Neural cell (in vitro differentiated cells): Measurements from ENCODE around the gene LAMA5. TPM values are rescaled to one million over a fixed set of nuclear protein-coding genes. Genes with fewer than 3 reads are reported as not detected.

Experiments
- H2AFZ ChIP-seq: fragments of 200-600, 300-800 bp; sonication (generic), shearing (Covaris generic); 2 replicates; pipeline ENCODE4 v1.6.0; 2014; ENCODE audit warnings: low read depth, mild to moderate bottlenecking, antibody characterized with exemption, low read length, moderate library complexity
- H3F3A ChIP-seq: fragments of 200-600 bp; shearing (Covaris generic); 2 replicates; pipeline ENCODE4 v1.6.1; 2016; ENCODE audit warnings: mild to moderate bottlenecking, moderate library complexity, mixed read lengths, antibody characterized with exemption, low read length; ENCODE audit not compliant: insufficient read depth, poor library complexity, severe bottlenecking
- H3K27ac ChIP-seq: fragments of 200-600, 300-800 bp; sonication (generic), shearing (Covaris generic); 2 replicates; pipeline ENCODE4 v1.5.1; 2014; ENCODE audit warnings: mild to moderate bottlenecking, low read length, moderate library complexity
- H3K27me3 ChIP-seq: fragments of 300-800, 200-600 bp; sonication (generic), shearing (Covaris generic); 2 replicates; pipeline ENCODE4 v1.6.0; 2014; ENCODE audit warnings: mild to moderate bottlenecking, low read depth, low read length, moderate library complexity; ENCODE audit not compliant: insufficient read depth
- H3K36me3 ChIP-seq: fragments of 300-800, 200-600 bp; sonication (generic), shearing (Covaris generic); 2 replicates; pipeline ENCODE4 v1.5.1; 2014; ENCODE audit warnings: mild to moderate bottlenecking, antibody characterized with exemption, low read length, moderate library complexity; ENCODE audit not compliant: insufficient read depth
- H3K4me2 ChIP-seq: fragments of 300-800, 200-600 bp; sonication (generic), shearing (Covaris generic); 2 replicates; pipeline ENCODE4 v1.6.0; 2014; ENCODE audit warnings: mild to moderate bottlenecking, low read length
- H3K4me3 ChIP-seq: fragments of 300-800, 200-600 bp; sonication (generic), shearing (Covaris generic); 2 replicates; pipeline ENCODE4 v1.5.1; 2014; ENCODE audit warnings: mild to moderate bottlenecking, low read length, moderate library complexity
- H3K79me2 ChIP-seq: fragments of 200-600 bp; shearing (Covaris generic); replicated peaks from 2 replicates; pipeline ENCODE4 v1.6.0; 2014; ENCODE audit warnings: mild to moderate bottlenecking, low read length, moderate library complexity; ENCODE audit not compliant: insufficient read depth
- H3K9ac ChIP-seq: fragments of 300-800, 200-600 bp; sonication (generic), shearing (Covaris generic); 2 replicates; pipeline ENCODE4 v1.6.1; 2016; ENCODE audit warnings: mild to moderate bottlenecking, low read length, mixed read lengths
- H3K9me2 ChIP-seq: fragments of 200-600 bp; shearing (Covaris generic); 2 replicates; pipeline ENCODE4 v1.6.1; 2016; ENCODE audit warnings: mild to moderate bottlenecking, low read length, mixed read lengths; ENCODE audit not compliant: insufficient read depth
- H3K9me3 ChIP-seq: fragments of 200-600, 300-800 bp; sonication (generic), shearing (Covaris generic); 2 replicates; pipeline ENCODE4 v1.6.1; 2016; ENCODE audit warnings: mild to moderate bottlenecking, mixed run types, low read length, moderate library complexity, mixed read lengths
- H4K20me1 ChIP-seq: fragments of 200-600 bp; shearing (Covaris generic); 2 replicates; pipeline ENCODE4 v1.6.1; 2016; ENCODE audit warnings: mild to moderate bottlenecking, mixed run types; ENCODE audit not compliant: insufficient read depth
- EP300 ChIP-seq: fragments of 450-650 bp; conservative IDR thresholded peaks from 2 replicates; pipeline ENCODE4 v1.6.1; 2014; ENCODE audit warnings: antibody characterized with exemption, mild to moderate bottlenecking, moderate library complexity; ENCODE audit not compliant: poor library complexity, severe bottlenecking
- EZH2 ChIP-seq: fragments of 200-600, 300-800 bp; shearing (Covaris generic), sonication (generic); IDR thresholded peaks from 2 replicates; pipeline ENCODE4 v1.6.1; 2014; ENCODE audit warnings: antibody characterized with exemption, low read length, borderline replicate concordance, mild to moderate bottlenecking; ENCODE audit not compliant: insufficient read depth, poor library complexity, severe bottlenecking
- MXI1 ChIP-seq: fragments of 450-650 bp; conservative IDR thresholded peaks from 2 replicates; pipeline ENCODE4 v1.6.1; 2014; ENCODE audit warnings: antibody characterized with exemption, mild to moderate bottlenecking; ENCODE audit not compliant: poor library complexity, severe bottlenecking
- POLR2AphosphoS5 ChIP-seq: IDR thresholded peaks from 2 replicates; pipeline ENCODE4 v1.6.1; 2012
- RAD21 ChIP-seq: fragments of 450-650 bp; conservative IDR thresholded peaks from 2 replicates; pipeline ENCODE4 v1.6.1; 2014; ENCODE audit warnings: antibody characterized with exemption, mild to moderate bottlenecking, moderate library complexity
- SMC3 ChIP-seq: fragments of 450-650 bp; conservative IDR thresholded peaks from 2 replicates; pipeline ENCODE4 v1.6.1; 2014; ENCODE audit warnings: antibody characterized with exemption, mild to moderate bottlenecking, moderate library complexity; ENCODE audit not compliant: poor library complexity
- TAF1 ChIP-seq: IDR thresholded peaks from 2 replicates; pipeline ENCODE4 v1.6.1; 2012; ENCODE audit warnings: low read depth
- polyA plus RNA-seq: library from polyadenylated mRNA; depleted of rRNA; stranded (reverse); fragments of >200 nt; gene quantifications from 2 replicates; pipeline ENCODE4 v1.2.3, GENCODE V29; 2014
- TF ChIP-seq, protein P1 (sequence below): IDR thresholded peaks from 2 replicates; pipeline ENCODE4 v1.6.1; 2012; ENCODE audit warnings: borderline replicate concordance
- TF ChIP-seq, protein P2 (sequence below): fragments of 450-650 bp; IDR thresholded peaks from 2 replicates; pipeline ENCODE4 v1.5.1; 2014; ENCODE audit warnings: antibody characterized with exemption, mild to moderate bottlenecking, moderate library complexity; ENCODE audit not compliant: poor library complexity, severe bottlenecking

Gene LAMA5
- polyA plus RNA-seq, 1 donor from 2014 or later, result 27.2 TPM

DNA sequence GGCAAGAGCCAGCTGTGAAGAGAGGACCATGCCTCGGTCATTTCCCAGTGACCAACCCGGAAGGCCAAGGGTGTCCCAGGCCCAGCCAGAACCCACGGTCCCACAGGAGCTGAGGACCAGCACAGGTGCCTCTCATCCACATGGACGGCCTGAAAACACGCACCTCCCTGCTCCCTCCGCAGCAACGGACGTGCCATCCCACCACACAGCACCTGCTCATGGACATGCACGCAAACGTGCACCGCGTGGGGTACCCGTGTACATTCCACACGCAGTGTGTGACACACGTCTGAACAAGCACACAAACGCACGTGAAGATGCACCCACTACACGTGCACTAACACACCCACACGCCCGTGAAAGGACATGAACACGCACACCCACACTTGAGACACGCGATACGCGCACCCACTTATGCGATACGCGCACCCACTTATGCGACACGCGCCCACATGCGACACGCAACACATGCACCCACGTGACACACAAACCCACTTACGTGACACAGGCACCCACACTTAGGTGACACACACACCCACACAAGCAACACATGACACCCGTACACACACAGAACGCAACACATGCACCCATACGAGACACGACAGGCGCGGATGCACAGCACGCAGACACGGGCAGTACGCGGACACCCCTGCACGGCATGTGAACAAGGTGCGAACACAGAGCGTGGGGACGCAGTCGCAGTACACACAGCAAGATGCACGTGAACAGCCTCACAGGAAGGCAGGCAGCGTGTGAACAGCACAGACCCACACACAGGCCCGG, 30.1 kb downstream of the LAMA5 start:
- H2AFZ ChIP-seq, result no peak overlapping the region
- H3K9ac ChIP-seq, result no peak overlapping the region
- no peaks in the 10 kb centered on the region for H3K36me3 ChIP-seq

DNA sequence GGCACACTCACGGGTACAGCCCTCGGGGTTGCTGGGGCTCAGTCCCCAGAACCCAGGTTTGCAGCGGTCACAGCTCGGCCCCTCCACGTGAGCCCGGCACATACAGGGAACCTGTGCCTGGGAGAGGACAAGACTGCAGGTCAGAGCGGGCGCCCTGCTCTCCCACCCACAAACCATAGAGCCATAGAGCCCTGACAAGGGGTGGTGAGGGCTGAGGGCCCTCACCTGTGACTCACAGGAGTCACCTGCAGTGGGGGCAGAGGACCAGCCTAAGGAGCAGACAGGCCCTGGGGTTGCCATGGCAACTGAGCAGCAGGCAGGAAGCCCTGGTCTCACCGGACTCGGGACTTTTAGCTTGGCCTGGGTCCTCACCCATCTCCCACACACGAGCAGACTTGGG, 30.8 kb downstream of the LAMA5 start:
- H3K9me3 ChIP-seq, result no peaks in the 10 kb centered on the region
- no peak overlapping the region for H3K9ac ChIP-seq
- H3K27ac ChIP-seq, result no peak overlapping the region
- H3F3A ChIP-seq, result no peaks in the 10 kb centered on the region
- H3K4me2 ChIP-seq, result no peak overlapping the region
- no peaks in the 10 kb centered on the region for H3K36me3 ChIP-seq
- no peak overlapping the region for H3K4me3 ChIP-seq
- H2AFZ ChIP-seq, result no peak overlapping the region
- no peaks in the 10 kb centered on the region for H4K20me1 ChIP-seq
- no peaks in the 10 kb centered on the region for H3K9me2 ChIP-seq
- TF ChIP-seq, protein P1, sequence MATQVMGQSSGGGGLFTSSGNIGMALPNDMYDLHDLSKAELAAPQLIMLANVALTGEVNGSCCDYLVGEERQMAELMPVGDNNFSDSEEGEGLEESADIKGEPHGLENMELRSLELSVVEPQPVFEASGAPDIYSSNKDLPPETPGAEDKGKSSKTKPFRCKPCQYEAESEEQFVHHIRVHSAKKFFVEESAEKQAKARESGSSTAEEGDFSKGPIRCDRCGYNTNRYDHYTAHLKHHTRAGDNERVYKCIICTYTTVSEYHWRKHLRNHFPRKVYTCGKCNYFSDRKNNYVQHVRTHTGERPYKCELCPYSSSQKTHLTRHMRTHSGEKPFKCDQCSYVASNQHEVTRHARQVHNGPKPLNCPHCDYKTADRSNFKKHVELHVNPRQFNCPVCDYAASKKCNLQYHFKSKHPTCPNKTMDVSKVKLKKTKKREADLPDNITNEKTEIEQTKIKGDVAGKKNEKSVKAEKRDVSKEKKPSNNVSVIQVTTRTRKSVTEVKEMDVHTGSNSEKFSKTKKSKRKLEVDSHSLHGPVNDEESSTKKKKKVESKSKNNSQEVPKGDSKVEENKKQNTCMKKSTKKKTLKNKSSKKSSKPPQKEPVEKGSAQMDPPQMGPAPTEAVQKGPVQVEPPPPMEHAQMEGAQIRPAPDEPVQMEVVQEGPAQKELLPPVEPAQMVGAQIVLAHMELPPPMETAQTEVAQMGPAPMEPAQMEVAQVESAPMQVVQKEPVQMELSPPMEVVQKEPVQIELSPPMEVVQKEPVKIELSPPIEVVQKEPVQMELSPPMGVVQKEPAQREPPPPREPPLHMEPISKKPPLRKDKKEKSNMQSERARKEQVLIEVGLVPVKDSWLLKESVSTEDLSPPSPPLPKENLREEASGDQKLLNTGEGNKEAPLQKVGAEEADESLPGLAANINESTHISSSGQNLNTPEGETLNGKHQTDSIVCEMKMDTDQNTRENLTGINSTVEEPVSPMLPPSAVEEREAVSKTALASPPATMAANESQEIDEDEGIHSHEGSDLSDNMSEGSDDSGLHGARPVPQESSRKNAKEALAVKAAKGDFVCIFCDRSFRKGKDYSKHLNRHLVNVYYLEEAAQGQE, result no peak
- no peak for TF ChIP-seq SMC3
- no peak for TF ChIP-seq MXI1
- TF ChIP-seq EP300, result no peak
- TF ChIP-seq, protein P2, sequence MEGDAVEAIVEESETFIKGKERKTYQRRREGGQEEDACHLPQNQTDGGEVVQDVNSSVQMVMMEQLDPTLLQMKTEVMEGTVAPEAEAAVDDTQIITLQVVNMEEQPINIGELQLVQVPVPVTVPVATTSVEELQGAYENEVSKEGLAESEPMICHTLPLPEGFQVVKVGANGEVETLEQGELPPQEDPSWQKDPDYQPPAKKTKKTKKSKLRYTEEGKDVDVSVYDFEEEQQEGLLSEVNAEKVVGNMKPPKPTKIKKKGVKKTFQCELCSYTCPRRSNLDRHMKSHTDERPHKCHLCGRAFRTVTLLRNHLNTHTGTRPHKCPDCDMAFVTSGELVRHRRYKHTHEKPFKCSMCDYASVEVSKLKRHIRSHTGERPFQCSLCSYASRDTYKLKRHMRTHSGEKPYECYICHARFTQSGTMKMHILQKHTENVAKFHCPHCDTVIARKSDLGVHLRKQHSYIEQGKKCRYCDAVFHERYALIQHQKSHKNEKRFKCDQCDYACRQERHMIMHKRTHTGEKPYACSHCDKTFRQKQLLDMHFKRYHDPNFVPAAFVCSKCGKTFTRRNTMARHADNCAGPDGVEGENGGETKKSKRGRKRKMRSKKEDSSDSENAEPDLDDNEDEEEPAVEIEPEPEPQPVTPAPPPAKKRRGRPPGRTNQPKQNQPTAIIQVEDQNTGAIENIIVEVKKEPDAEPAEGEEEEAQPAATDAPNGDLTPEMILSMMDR, result no peak
- TF ChIP-seq RAD21, result no peak
- no peak for TF ChIP-seq EZH2
- TF ChIP-seq POLR2AphosphoS5, result no peak
- TF ChIP-seq TAF1, result no peak
- no peaks in the 10 kb centered on the region for H3K27me3 ChIP-seq
- no peaks in the 10 kb centered on the region for H3K79me2 ChIP-seq

More for the DNA sequence above, 30.1 kb downstream of the LAMA5 start:
- Histone ChIP-seq H3F3A (no peaks in the 10 kb centered on the region), H3K79me2 (no peaks in the 10 kb centered on the region), H3K9me3 (no peaks in the 10 kb centered on the region), H4K20me1 (no peaks in the 10 kb centered on the region), H3K9me2 (no peaks in the 10 kb centered on the region), H3K27ac (no peak overlapping the region), H3K4me3 (no peak overlapping the region), H3K27me3 (no peaks in the 10 kb centered on the region), H3K4me2 (no peak overlapping the region)
- TF ChIP-seq TAF1 (no peak), SMC3 (no peak), EZH2 (no peak), MXI1 (no peak), EP300 (no peak), RAD21 (no peak), POLR2AphosphoS5 (no peak)
- TF ChIP-seq, protein P2, result no peak
- TF ChIP-seq, protein P1, result no peak
